Prostate gland (tissue), 2 donors: Measurements from ENCODE around the gene IGSF8.

Experiments used
- POLR2A ChIP-seq: fragments of 450-650 bp; IDR thresholded peaks from one replicate; pipeline ENCODE4 v1.6.1; 2016; ENCODE audit warnings: antibody characterized with exemption, mild to moderate bottlenecking
- POLR2AphosphoS5 ChIP-seq: sonication (generic); formaldehyde crosslinking; IDR thresholded peaks from one replicate; pipeline ENCODE4 v1.6.1; 2017; ENCODE audit warnings: antibody characterized with exemption
- TF ChIP-seq, protein P1 (sequence below), 4 experiments: fragments of 200-600 bp in 2 of 4; fragments of 450-650 bp in 2 of 4; sonication (generic) in 2 of 4; IDR thresholded peaks; 1 replicate in 3 of 4; 2 replicates in 1 of 4; pipeline ENCODE4 v1.5.1; 2016 to 2019; ENCODE audit warnings: antibody characterized with exemption in 4 of 4, mild to moderate bottlenecking in 2 of 4, moderate library complexity in 2 of 4

DNA sequence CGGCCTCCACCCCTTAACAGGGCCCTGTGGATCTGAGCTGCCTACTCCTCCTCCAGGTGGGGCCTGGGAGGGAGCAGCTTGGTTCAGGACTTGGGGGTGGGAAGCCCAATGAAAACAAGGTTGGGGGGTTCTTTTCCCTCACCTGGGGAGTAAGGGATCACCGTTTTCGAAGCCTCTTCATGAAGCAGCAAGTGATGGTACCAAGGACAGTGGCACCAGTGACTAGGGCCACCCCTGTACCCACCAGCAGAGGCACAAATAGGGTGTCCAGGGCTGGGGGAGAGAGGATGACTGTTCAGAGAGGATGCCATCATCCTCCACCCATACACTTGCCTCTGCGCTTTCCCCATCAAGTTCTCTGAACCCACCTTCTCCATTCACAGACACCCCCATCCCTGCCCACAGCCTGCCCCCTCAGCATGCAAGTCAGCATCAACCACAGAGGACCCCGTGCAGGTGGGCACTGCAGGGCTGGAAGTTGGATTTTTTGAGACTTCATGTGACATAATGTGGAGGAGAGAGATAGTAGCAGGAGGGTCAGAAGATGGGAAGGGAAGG, 6.7 kb downstream of the IGSF8 start:
- TF ChIP-seq, protein P1, sequence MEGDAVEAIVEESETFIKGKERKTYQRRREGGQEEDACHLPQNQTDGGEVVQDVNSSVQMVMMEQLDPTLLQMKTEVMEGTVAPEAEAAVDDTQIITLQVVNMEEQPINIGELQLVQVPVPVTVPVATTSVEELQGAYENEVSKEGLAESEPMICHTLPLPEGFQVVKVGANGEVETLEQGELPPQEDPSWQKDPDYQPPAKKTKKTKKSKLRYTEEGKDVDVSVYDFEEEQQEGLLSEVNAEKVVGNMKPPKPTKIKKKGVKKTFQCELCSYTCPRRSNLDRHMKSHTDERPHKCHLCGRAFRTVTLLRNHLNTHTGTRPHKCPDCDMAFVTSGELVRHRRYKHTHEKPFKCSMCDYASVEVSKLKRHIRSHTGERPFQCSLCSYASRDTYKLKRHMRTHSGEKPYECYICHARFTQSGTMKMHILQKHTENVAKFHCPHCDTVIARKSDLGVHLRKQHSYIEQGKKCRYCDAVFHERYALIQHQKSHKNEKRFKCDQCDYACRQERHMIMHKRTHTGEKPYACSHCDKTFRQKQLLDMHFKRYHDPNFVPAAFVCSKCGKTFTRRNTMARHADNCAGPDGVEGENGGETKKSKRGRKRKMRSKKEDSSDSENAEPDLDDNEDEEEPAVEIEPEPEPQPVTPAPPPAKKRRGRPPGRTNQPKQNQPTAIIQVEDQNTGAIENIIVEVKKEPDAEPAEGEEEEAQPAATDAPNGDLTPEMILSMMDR (IDR thresholded peaks at IDR 0.05), result no peak
- TF ChIP-seq POLR2A (no peak), POLR2AphosphoS5 (no peak)
